ENCODE measurements around the gene ANKRD12.

ANKRD12 gene

DNA sequence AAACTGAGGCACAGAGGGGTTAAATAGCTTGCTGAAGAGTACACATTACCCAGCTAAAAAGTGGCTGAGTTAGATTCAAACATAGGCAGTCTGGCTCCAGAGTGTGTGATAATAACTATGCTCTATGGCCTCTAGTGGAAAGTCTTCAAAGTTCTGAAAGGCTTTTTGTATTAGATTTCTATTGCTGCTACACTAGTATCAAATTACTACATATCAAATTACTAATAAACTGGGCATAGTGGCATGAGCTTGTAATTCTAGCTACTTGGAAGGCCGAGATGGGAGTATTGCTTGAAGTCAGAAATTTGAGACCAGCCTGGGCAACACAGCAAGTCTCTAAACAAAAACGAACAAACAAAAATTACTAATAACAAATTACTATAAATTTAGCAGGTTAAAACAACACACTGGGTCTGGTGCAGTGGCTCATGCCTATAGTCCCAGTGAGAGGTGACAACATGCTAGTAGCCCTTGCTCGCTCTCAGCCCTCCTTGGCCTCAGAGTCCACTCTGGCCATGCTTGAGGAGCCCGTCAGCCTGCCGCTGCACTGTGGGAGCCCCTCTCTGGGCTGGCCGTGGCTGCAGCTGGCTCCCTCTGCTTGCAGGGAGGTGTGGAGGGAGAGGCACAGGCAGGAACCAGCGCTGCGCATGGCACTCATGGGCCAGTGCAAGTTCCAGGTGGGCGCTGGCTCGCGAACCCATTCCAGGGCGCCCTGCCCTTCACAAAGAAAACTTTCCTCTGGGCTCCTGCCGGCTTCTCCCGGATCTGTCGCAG is 159.8 kb downstream of the ANKRD12 start:
- no peak for DNase-seq

DNA sequence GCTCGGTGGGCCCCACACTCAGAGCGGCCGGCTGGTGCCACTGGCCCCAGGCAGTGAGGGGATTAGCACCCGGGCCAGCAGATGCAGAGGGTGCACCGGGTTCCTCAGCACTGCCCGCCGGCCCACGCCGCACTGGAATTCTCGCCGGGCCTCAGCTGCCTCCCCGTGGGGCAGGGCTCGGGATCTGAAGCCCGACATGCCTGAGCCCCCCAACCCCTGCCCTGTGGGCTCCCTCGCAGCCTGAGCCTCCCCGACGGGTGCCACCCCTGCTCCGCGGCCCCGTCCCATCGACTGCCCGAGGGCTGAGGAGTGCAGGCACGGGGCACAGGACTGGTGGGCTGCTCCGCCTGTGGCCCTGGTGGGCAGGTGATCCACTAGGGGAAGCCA is 160.4 kb downstream of the ANKRD12 start:
- no peak for DNase-seq

DNA sequence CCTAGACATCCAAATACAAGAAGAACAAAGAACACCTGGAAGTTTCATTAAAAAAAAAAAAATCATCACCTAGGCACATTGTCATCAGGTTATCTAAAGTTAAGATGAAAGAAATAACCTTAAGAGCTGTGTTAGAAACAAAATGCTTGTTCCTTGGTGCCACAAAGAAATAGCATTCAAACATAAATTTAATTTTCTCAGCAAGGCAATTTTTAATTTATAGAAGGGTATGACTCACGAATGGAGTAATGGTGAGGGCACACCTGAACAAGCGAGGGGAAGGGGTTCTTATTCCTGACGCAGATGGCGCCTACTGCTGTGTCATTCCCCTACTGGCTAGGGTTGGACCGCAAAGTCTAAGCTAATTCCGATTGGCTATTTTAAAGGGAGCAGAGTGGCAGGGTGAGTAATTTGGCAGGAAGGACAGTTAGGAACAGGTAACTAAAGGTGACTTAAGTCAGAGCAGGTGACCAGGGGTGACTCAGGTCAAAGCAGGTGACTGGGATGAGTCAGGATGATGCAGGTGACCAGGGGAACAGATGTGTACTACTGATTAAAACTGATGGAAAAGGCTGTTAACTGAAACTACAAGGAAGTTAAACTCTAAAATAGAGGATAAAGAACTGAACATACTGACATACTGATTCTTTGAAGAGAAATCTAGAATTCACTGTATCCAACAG is 167.9 kb downstream of the ANKRD12 start:
- no peak for DNase-seq

- no peak for DNase-seq
Measured at GRCh38 chr18:9319333-9319732, 182.8 kb downstream of the ANKRD12 start.

GRCh38 chr18:9321017-9321452 is 184.5 kb downstream of the ANKRD12 start:
- DNase-seq: no peak

- no peak for DNase-seq
Measured at GRCh38 chr18:9321736-9322135, 185.2 kb downstream of the ANKRD12 start.

DNA sequence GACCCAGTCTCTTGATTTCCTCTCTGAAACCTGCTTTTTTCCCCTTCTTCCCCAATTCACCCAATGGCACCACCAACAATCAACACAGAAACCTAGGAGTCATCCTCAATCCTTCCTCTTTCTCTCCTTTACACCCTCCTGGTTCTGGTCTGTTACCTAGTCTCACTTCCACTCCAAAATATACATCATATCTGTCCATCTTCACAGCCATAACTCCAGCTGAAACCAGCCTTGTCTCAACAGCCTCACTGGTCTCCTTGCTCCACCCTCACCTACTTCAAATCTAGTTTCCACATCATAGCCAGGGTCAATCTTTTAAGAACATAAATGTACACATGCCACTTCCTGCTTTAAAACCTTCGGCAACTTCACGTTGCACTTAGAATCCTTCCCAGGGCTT is 186.2 kb downstream of the ANKRD12 start:
- no peak for DNase-seq

DNA sequence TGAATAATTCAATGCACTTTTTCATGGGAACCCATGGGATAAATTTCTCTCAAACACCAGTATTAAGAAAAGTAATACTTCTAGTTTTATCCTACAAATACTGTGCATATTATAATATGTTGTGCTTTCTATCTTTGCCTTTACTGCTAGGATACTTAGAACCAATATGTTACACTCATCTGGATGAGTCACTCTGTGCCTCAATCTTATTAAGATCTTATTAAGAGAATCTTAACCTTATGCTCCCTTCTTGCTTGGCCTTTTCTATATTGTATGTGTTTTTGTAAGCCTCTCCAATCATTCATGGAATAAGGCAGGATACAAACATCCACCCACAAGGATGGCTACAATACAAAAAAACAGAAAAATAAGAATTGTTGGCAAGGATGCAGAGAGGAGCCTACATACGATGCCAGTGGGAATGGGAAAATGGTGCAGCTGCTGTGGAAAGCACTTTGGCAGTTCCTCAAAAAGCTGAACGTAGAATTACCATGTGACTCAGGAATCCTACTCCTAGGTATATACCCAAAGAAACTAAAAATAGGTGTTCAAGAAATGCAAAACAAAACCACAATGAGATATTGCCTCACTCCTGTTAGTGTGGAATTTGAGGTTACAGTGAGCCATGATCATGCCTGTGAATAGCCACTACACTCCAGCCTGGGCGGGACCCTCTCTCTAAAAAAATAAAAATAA is 187.3 kb downstream of the ANKRD12 start:
- DNase-seq: no peak

DNA sequence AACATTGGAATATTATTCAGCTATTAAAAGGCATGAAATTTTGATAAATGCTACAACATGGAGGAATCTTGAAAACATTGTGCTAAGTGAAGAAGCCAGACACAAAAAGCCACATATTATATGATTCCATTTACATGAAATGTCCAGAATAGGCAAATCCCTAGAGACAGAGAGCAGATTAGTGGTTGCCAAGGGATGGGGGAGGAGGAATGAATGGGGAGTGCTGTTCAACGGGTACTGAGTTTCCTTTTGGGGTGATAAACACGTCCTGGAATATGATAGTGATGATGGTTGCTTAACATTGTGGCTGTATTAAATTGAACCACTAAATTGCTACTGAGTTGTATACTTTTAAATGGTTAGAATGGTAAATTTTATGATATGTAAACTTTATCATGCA is 189.1 kb downstream of the ANKRD12 start:
- DNase-seq: no peak

- DNase-seq: no peak
Measured at GRCh38 chr18:9328776-9329175, 192.2 kb downstream of the ANKRD12 start.

GRCh38 chr18:9329471-9329870 is 192.9 kb downstream of the ANKRD12 start:
- no peak for DNase-seq

GRCh38 chr18:9330419-9330818 is 193.8 kb downstream of the ANKRD12 start:
- DNase-seq: no peak

DNA sequence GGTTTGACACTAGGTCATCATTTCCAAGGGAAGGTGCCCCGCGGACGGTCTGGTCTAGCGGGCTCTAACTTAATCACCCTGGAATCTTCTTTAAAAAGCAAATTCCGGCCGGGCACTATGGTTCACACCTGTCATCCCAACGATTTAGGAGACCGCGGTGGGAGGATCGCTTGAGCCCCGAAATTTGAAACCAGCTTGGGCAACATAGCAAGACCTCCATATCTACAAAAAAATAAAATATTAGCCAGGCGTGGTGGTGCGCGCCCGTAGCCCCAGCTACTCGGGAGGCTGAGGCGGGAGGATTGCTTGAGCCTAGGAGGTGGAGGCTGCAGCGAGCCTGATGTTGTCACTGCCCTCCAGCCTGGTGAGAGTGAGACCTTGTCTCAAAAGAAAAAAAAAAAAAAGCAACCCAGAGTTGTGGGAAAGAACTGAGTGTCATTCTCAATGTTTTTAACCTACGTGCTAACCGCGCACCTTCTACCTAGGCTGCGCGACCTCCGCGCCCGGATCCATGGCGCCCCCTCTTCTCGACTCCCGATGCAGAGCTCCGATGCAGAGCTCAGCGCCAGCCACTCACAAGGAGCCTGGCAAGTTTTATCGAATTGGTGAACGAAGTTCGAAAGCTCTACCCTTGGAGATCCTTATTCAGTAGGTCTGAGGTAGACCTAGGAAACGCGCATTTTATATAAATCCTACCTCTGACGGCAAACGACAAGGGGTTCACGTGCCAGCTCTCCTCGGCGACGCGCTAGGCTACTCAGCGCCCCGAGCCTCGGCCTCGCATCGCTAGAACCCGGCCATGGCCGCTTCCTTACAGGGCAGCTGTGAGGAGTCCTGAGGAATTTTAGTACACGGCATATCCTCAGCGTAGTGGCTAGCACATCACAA is 197.1 kb downstream of the ANKRD12 start:
- DNase-seq: peak in 3 of 6 experiments; percentile 44 to 77 (median 52)

DNA sequence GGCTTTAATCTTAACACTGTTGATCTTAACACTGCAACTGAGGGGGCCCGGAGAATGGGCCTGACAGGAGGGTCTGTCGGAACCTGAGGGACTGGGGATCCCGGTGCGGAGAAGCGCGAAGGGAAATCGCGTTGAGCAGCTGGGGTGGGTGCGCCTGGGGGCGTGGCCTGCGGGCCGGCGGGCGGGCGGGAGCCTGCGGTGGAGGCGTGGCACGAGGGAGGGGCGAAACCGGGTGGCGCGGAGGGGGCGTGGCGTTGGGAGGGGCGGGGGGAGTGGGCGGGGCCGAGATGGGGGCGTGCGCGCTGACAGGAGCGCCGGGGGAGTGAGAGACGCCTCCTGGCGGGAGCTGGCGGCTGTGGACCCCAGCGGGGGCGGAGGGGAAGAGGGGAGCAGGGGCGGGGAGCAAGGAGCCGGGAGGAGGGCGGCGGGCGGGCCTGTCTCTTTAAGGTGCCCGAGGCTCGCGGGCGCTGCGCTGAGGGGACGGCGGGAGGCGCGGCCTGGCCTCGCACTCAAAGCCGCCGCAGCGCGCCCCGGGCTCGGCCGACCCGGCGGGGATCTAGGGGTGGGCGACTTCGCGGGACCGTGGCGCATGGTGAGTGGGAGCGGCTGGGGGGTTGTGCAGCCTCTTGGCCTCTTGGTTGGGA is 197.9 kb downstream of the ANKRD12 start, which contains the start of gene TWSG1:
Gene TWSG1 (plus strand): TSS at position 445 of the 644 bp plus-strand sequence. CDS start 2,457 bp downstream, outside the sequence.
- peak; percentile 82 to 93 (median 91) for DNase-seq

GRCh38 chr18:9334973-9335696 is 198.6 kb downstream of the ANKRD12 start:
- DNase-seq: peak in 3 of 6 experiments; percentile 4 to 46 (median 41)

Data from stimulated activated naive CD4-positive, alpha-beta T cell (primary cell).